22Rv1 (cell line): ENCODE results near the gene SCD.

Experiments
- H3K27ac ChIP-seq: fragments of 450-650 bp; 2 replicates; pipeline ENCODE4 v1.5.1; 2017
- CTCF ChIP-seq: fragments of 450-650 bp; IDR thresholded peaks from 2 replicates; pipeline ENCODE4 v1.5.1; 2017; ENCODE audit warnings: mild to moderate bottlenecking
- ZFX ChIP-seq: fragments of 450-650 bp; IDR thresholded peaks from 2 replicates; pipeline ENCODE4 v1.6.1; 2017; ENCODE audit warnings: antibody characterized with exemption, borderline replicate concordance

The SCD gene

GRCh38 chr10:100347568-100348195, 649 bp downstream of the SCD start:
- TF ChIP-seq CTCF: no peak
- no peak for TF ChIP-seq ZFX
- peak overlapping the region; percentile 89 for H3K27ac ChIP-seq

- H3K27ac ChIP-seq: peak overlapping the region; percentile 89
- TF ChIP-seq CTCF: no peak
- no peak for TF ChIP-seq ZFX
These were observed 1.4 kb downstream of the SCD start for GRCh38 chr10:100348389-100348927.

- H3K27ac ChIP-seq: peak overlapping the region; percentile 89
- TF ChIP-seq ZFX (no peak), CTCF (no peak)
These were observed 2.1 kb downstream of the SCD start for GRCh38 chr10:100349087-100349486.

- no peak for TF ChIP-seq CTCF
- no peak for TF ChIP-seq ZFX
- peak overlapping the region; percentile 89 for H3K27ac ChIP-seq
These were observed 2.6 kb downstream of the SCD start for GRCh38 chr10:100349672-100350071.

- TF ChIP-seq CTCF (no peak), ZFX (no peak)
- H3K27ac ChIP-seq: peak overlapping the region; percentile 89
These were observed 4.0 kb downstream of the SCD start for GRCh38 chr10:100350914-100351485.

- no peak for TF ChIP-seq ZFX
- TF ChIP-seq CTCF: no peak
- H3K27ac ChIP-seq: peak overlapping the region; percentile 89
These were observed 6.9 kb downstream of the SCD start for GRCh38 chr10:100353770-100354485.

GRCh38 chr10:100355086-100355485, 8.1 kb downstream of the SCD start:
- TF ChIP-seq CTCF (no peak), ZFX (no peak)

More at GRCh38 chr10:100355086-100355485, 8.1 kb downstream of the SCD start:
- H3K27ac ChIP-seq: peak overlapping the region; percentile 89
